IMR-90 (cell line): ENCODE measurements around the gene RPL12. TPM values are rescaled to one million over a fixed set of nuclear protein-coding genes. Genes with fewer than 3 reads are reported as not detected.

Experiments
- ATAC-seq: fragments of 200-7000 bp; cut with Tn5 transposase; 2 replicates; pipeline ENCODE4 v1.9.1; 2020; ENCODE audit warnings: low read depth, mild to moderate bottlenecking, moderate library complexity
- BruUV-seq: library from RNA; stranded (reverse); fragments of 400-500 nt; replicated peaks from 2 replicates; lab custom pipeline; 2021; lab: Mats Ljungman, UMichigan
- CTCF ChIA-PET: fragments of 300-600 bp; formaldehyde crosslinking; extraction: SDS; loops from one replicate; lab custom pipeline; 2021; ENCODE audit warnings: antibody characterized with exemption; lab: Yijun Ruan, JAX
- POLR2A ChIA-PET: fragments of 300-600 bp; sonication (Branson Sonifier 250); formaldehyde crosslinking; loops from one replicate; lab custom pipeline; 2022; ENCODE audit warnings: antibody characterized with exemption; ENCODE audit not compliant: unreplicated experiment; lab: Charles Lee
- DNase-seq: peaks from one replicate; pipeline ENCODE4 v3.0.0; 2013
- H2AFZ ChIP-seq: replicated peaks from 2 replicates; pipeline ENCODE3; 2013; ENCODE audit warnings: low read length, mild to moderate bottlenecking; ENCODE audit not compliant: poor library complexity
- H2AK5ac ChIP-seq: 2 replicates; pipeline ENCODE4 v1.6.1; 2013; ENCODE audit warnings: low read depth, low read length, inconsistent platforms
- H2AK9ac ChIP-seq: replicated peaks from 2 replicates; pipeline ENCODE3; 2013; ENCODE audit warnings: mild to moderate bottlenecking, low read depth, low read length, moderate library complexity; ENCODE audit not compliant: poor library complexity
- H2BK120ac ChIP-seq: 2 replicates; pipeline ENCODE4 v1.6.1; 2013; ENCODE audit warnings: low read depth, low read length, inconsistent platforms
- H2BK15ac ChIP-seq: 3 replicates; pipeline ENCODE4 v1.6.1; 2013; ENCODE audit warnings: low read depth, low read length, inconsistent platforms
- H2BK20ac ChIP-seq: 2 replicates; pipeline ENCODE4 v1.6.1; 2013; ENCODE audit warnings: low read depth, mild to moderate bottlenecking, inconsistent platforms, low read length, moderate library complexity
- H2BK5ac ChIP-seq: 2 replicates; pipeline ENCODE4 v1.6.1; 2013; ENCODE audit warnings: mild to moderate bottlenecking, low read depth, low read length, inconsistent platforms; ENCODE audit not compliant: poor library complexity, severe bottlenecking
- H3K14ac ChIP-seq: replicated peaks from 2 replicates; pipeline ENCODE4 v1.6.1; 2013; ENCODE audit warnings: low read depth, low read length, inconsistent platforms
- H3K18ac ChIP-seq: 2 replicates; pipeline ENCODE4 v1.6.1; 2013; ENCODE audit warnings: low read depth, low read length, control low read depth
- H3K23ac ChIP-seq: 2 replicates; pipeline ENCODE4 v1.6.1; 2013; ENCODE audit warnings: low read depth, low read length, inconsistent platforms
- H3K27ac ChIP-seq: 2 replicates; pipeline ENCODE4 v1.5.1; 2013; ENCODE audit warnings: mild to moderate bottlenecking, control low read depth, low read length; ENCODE audit not compliant: insufficient read depth
- H3K27me3 ChIP-seq: 2 replicates; pipeline ENCODE4 v1.6.1; 2013; ENCODE audit warnings: low read length; ENCODE audit not compliant: control insufficient read depth, insufficient read depth
- H3K36me3 ChIP-seq: 2 replicates; pipeline ENCODE4 v1.6.1; 2013; ENCODE audit warnings: low read length, mixed read lengths; ENCODE audit not compliant: control insufficient read depth, insufficient read depth
- H3K4ac ChIP-seq: 2 replicates; pipeline ENCODE4 v1.6.1; 2013; ENCODE audit warnings: low read depth, low read length, inconsistent platforms
- H3K4me1 ChIP-seq: 2 replicates; pipeline ENCODE4 v1.6.1; 2013; ENCODE audit warnings: low read length, mixed read lengths; ENCODE audit not compliant: control insufficient read depth, insufficient read depth
- H3K4me2 ChIP-seq: 2 replicates; pipeline ENCODE4 v1.6.1; 2013; ENCODE audit warnings: low read depth, mild to moderate bottlenecking, control low read depth, low read length, moderate library complexity
- H3K4me3 ChIP-seq: 2 replicates; pipeline ENCODE4 v1.5.1; 2013; ENCODE audit warnings: low read depth, mild to moderate bottlenecking, control low read depth, low read length, moderate library complexity; ENCODE audit not compliant: insufficient read depth
- H3K56ac ChIP-seq: 2 replicates; pipeline ENCODE4 v1.6.1; 2013; ENCODE audit warnings: low read length, inconsistent platforms; ENCODE audit not compliant: insufficient read depth; ENCODE audit errors: extremely low read depth
- H3K79me1 ChIP-seq, 2 experiments: 2 replicates each; pipeline ENCODE4 v1.6.1; 2013; ENCODE audit warnings: low read length in 2 of 2, inconsistent platforms in 1 of 2, low read depth in 1 of 2
- H3K9ac ChIP-seq: 2 replicates; pipeline ENCODE4 v1.6.1; 2013; ENCODE audit warnings: low read depth, low read length, control low read depth
- H3K9me1 ChIP-seq: 2 replicates; pipeline ENCODE4 v1.6.1; 2013; ENCODE audit warnings: low read length, inconsistent platforms; ENCODE audit not compliant: insufficient read depth
- H3K9me3 ChIP-seq: 2 replicates; pipeline ENCODE4 v1.6.1; 2013; ENCODE audit warnings: low read length; ENCODE audit not compliant: control insufficient read depth, insufficient read depth
- H4K20me1 ChIP-seq: 2 replicates; pipeline ENCODE4 v1.6.1; 2013; ENCODE audit warnings: low read length, inconsistent platforms; ENCODE audit not compliant: insufficient read depth
- H4K5ac ChIP-seq: 2 replicates; pipeline ENCODE4 v1.6.1; 2013; ENCODE audit warnings: mild to moderate bottlenecking, low read depth, low read length, control low read depth
- H4K8ac ChIP-seq, 2 experiments: 2 replicates each; pipeline ENCODE4 v1.6.1; 2013; ENCODE audit warnings: low read depth in 2 of 2, low read length in 2 of 2, control low read depth in 1 of 2, inconsistent platforms in 1 of 2
- H4K91ac ChIP-seq: 2 replicates; pipeline ENCODE4 v1.6.1; 2013; ENCODE audit warnings: low read depth, low read length, inconsistent platforms; ENCODE audit not compliant: insufficient read depth
- BHLHE40 ChIP-seq: fragments of 150-350 bp; IDR thresholded peaks from 2 replicates; pipeline ENCODE4 v1.6.1; 2016; ENCODE audit warnings: mild to moderate bottlenecking, low read depth, low read length
- SMC3 ChIP-seq: fragments of 150-350 bp; IDR thresholded peaks from 2 replicates; pipeline ENCODE4 v1.6.1; 2016; ENCODE audit warnings: low read depth, mild to moderate bottlenecking, antibody characterized with exemption, low read length, moderate library complexity
- WGBS, 2 experiments: methylation state at CpG; one replicate each; pipeline versions ENCODE4 v1.1.5 to v1.1.7; 2013; ENCODE audit warnings: missing lambda C conversion rate in 2 of 2; ENCODE audit not compliant: insufficient read length in 1 of 2; ENCODE audit errors: extremely low coverage in 2 of 2; 5-methylcytosine and 5-hydroxymethylcytosine counted together
- dilution Hi-C: fragments of 300-500 bp; cut with HindIII; formaldehyde crosslinking; loops from one replicate; pipeline ENCODE4 v1.14.3; 2018; ENCODE audit warnings: low sequenced_read_pairs; ENCODE audit not compliant: unreplicated experiment
- in situ Hi-C: fragments of 300-500 bp; cut with MboI; formaldehyde crosslinking; loops from 3 replicates; pipeline ENCODE4 v1.14.3; 2019; ENCODE audit warnings: low sequenced_read_pairs, inconsistent platforms, mixed read lengths
- intact Hi-C: fragments of 100-400 bp; cut with micrococcal nuclease; formaldehyde crosslinking; loops from 2 replicates; pipeline ENCODE4 v1.10.0; 2022
- polyA plus RNA-seq, 3 experiments: library from polyadenylated mRNA; depleted of rRNA; stranded (reverse); fragments of >200 nt; gene quantifications; 2 replicates each; pipeline ENCODE4 v1.2.3, GENCODE V29; 2012; ENCODE audit warnings: low replicate concordance in 1 of 3
- total RNA-seq: library from RNA; depleted of rRNA; stranded (reverse); fragments of >200 nt; gene quantifications from 2 replicates; pipeline ENCODE4 v1.2.3, GENCODE V29; 2012

RPL12 gene
- total and polyA plus RNA-seq, 2 of the 4 experiments (the other 2 are of a cell fraction): 1,864 to 2,379 TPM

DNA sequence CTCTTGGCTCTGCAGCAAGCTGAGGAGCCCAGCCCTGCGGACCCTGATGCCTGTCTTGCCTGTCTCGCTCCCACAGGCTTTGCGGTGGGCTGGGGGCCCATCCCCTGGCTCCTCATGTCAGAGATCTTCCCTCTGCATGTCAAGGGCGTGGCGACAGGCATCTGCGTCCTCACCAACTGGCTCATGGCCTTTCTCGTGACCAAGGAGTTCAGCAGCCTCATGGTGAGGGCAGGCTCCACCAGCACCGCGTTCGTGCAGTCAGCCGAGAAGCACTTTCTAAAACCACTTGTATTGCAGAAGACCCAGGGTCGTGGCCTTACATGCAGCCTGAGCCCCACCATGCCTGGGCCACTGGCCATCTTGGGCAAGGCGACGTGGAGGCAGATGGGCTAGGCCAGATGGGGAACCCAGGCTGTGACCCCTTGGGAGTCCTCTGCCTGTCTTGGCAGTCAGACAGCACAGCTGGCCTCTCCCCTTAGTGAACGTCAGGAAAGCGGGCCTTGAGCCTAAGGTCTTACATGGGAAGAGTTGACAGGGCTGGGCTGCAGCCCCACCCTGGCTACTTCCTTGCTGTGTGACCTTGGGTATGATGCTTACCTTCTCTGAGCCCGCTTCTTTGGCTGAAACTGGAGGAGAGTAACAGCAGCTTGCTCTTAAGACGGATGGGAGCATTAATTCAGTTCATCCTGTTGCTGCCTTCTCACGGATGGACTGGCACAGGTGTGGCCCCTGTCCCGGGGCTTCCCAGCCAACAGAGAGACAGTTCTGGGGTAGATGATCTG lies 45.7 kb downstream of the RPL12 start:
- Histone ChIP-seq H2AFZ (no peak overlapping the region), H3K56ac (no peak overlapping the region), H3K18ac (no peak overlapping the region), H3K9ac (no peak overlapping the region), H4K5ac (no peak overlapping the region), H3K23ac (no peak overlapping the region), H3K36me3 (peaks cover 6% of the 10 kb centered on the region; the same call in 1 of the 2 replicates), H2AK9ac (no peak overlapping the region), H3K9me1 (peaks cover 6% of the 10 kb centered on the region; the same call in 1 of the 2 replicates), H3K4ac (no peak overlapping the region), H4K20me1 (no peaks in the 10 kb centered on the region), H3K14ac (no peak overlapping the region), H2AK5ac (no peak overlapping the region), H3K4me2 (no peak overlapping the region), H2BK120ac (no peak overlapping the region), H2BK15ac (no peak overlapping the region), H3K27me3 (no peaks in the 10 kb centered on the region), H3K27ac (no peak overlapping the region), H3K9me3 (no peaks in the 10 kb centered on the region), H2BK5ac (no peak overlapping the region), H3K4me3 (no peak overlapping the region), H4K8ac (no peak overlapping the region), H4K91ac (no peak overlapping the region), H3K4me1 (no peaks in the 10 kb centered on the region), H3K79me1 (no peaks in the 10 kb centered on the region), H2BK20ac (no peak overlapping the region)
- DNase-seq: no peak
- dilution Hi-C loops (no loop called here), in situ Hi-C loops (no loop called here), intact Hi-C loops (no loop called here)
- 94% methylated on average over 15 of the region's 20 CpGs; no CpG with 5 or more reads in 1 of the 2 experiments for WGBS, 2 experiments
- TF ChIP-seq SMC3: no peak
- TF ChIP-seq BHLHE40: no peak
- ChIA-PET POLR2A (interaction anchor here (0.6 to 1.2 kb wide), 2 partner anchors 8 to 14 kb away, joined by 3 read pairs; partner anchors contain the start of gene SLC2A8), CTCF (interaction anchor here (1.1 kb wide), 1 partner anchor 9 kb away, joined by 3 read pairs; the partner anchor contains the start of gene SLC2A8)
- no TSS peak for BruUV-seq
- ATAC-seq: no peak
